HG03139 (cell line): ENCODE data around the gene UHMK1.
"Not testable (repeated sequence)": the region's sequence is repeated elsewhere in the genome, so short reads cannot be mapped to it uniquely, and the experiment has no call there.

Experiments used
- ATAC-seq: cut with Tn5 transposase; IDR thresholded peaks from one replicate; pipeline ENCODE4 v1.9.1; 2021; ENCODE audit not compliant: unreplicated experiment

The UHMK1 gene

GRCh38 chr1:162562470-162562828 is 64.8 kb downstream of the UHMK1 start:
- no peak for ATAC-seq

- ATAC-seq = no peak
These were observed 67.2 kb downstream of the UHMK1 start for GRCh38 chr1:162564762-162565218.

- ATAC-seq = no peak
These were observed 67.8 kb downstream of the UHMK1 start for GRCh38 chr1:162565460-162565859.

- ATAC-seq = no peak
These were observed 69.3 kb downstream of the UHMK1 start for GRCh38 chr1:162566870-162567269.

GRCh38 chr1:162568802-162569201 is 71.2 kb downstream of the UHMK1 start:
- no peak for ATAC-seq

- ATAC-seq = no peak
These were observed 73.1 kb downstream of the UHMK1 start for GRCh38 chr1:162570718-162571117.

GRCh38 chr1:162571121-162571520 is 73.5 kb downstream of the UHMK1 start:
- not testable (repeated sequence) for ATAC-seq

GRCh38 chr1:162571696-162572095 is 74.1 kb downstream of the UHMK1 start:
- ATAC-seq = no peak

GRCh38 chr1:162573136-162573535 is 75.5 kb downstream of the UHMK1 start:
- no peak for ATAC-seq

- no peak for ATAC-seq
These were observed 80.6 kb downstream of the UHMK1 start for GRCh38 chr1:162578071-162578700.

GRCh38 chr1:162578936-162579335 is 81.3 kb downstream of the UHMK1 start:
- ATAC-seq = no peak
